OCI-LY3 (cell line): ENCODE results near the gene EPN2.

Source experiments
- EZH2phosphoT487 ChIP-seq: fragments of 200-600 bp; shearing (Covaris generic); IDR thresholded peaks from 2 replicates; pipeline ENCODE4 v1.6.1; 2018; ENCODE audit warnings: antibody characterized with exemption, mixed run types, low read depth
- TF ChIP-seq, protein P1 (sequence below): fragments of 200-600, 300-600 bp; sonication (generic); IDR thresholded peaks from 2 replicates; pipeline ENCODE4 v1.5.1; 2014; ENCODE audit warnings: antibody characterized with exemption, low read length, low read depth

DNA sequence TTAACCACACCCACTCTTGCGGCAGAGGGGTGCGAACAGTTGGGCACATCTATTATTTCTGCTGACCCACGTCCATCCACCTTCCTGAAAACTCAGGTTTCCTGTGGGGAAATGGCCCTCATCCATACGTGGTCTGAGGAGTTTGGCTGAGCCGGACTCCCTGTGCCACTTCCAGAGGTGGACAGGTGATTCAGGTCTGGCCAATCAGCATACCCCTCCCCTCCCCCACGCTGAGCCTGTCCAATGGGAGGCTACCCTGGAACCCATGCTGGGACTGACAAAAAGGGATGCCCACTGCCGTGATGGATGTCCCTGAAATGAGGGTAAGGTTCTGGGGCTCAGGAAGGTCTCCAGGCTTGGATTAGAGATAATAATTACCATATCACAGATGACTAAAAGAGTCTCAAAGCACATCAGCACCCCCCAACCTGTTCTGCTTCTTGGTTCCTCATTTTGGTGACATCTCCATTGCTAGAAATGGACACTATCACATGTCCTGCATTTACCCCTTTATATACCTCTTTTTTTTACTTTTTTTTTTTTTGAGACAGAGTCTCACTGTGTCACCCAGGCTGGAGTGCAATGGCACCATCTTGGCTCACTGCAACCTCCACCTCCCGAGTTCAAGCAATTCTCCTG lies 135.8 kb downstream of the EPN2 start:
- no peak for TF ChIP-seq EZH2phosphoT487
- TF ChIP-seq, protein P1, sequence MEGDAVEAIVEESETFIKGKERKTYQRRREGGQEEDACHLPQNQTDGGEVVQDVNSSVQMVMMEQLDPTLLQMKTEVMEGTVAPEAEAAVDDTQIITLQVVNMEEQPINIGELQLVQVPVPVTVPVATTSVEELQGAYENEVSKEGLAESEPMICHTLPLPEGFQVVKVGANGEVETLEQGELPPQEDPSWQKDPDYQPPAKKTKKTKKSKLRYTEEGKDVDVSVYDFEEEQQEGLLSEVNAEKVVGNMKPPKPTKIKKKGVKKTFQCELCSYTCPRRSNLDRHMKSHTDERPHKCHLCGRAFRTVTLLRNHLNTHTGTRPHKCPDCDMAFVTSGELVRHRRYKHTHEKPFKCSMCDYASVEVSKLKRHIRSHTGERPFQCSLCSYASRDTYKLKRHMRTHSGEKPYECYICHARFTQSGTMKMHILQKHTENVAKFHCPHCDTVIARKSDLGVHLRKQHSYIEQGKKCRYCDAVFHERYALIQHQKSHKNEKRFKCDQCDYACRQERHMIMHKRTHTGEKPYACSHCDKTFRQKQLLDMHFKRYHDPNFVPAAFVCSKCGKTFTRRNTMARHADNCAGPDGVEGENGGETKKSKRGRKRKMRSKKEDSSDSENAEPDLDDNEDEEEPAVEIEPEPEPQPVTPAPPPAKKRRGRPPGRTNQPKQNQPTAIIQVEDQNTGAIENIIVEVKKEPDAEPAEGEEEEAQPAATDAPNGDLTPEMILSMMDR = no peak
